Lower leg skin (tissue), 3 donors: ENCODE data around the gene KCNA3.

Experiments
- POLR2A ChIP-seq, 2 donors: fragments of 450-650 bp; IDR thresholded peaks; one replicate each; pipeline ENCODE4 v1.6.1; 2016 to 2017; ENCODE audit warnings: antibody characterized with exemption in 2 of 2, mild to moderate bottlenecking in 1 of 2, moderate library complexity in 1 of 2
- TF ChIP-seq, protein P1 (sequence below), 3 donors: fragments of 450-650 bp; IDR thresholded peaks; one replicate each; pipeline ENCODE4 v1.5.1; 2016; ENCODE audit warnings: antibody characterized with exemption in 3 of 3, mild to moderate bottlenecking in 3 of 3, moderate library complexity in 2 of 3

DNA sequence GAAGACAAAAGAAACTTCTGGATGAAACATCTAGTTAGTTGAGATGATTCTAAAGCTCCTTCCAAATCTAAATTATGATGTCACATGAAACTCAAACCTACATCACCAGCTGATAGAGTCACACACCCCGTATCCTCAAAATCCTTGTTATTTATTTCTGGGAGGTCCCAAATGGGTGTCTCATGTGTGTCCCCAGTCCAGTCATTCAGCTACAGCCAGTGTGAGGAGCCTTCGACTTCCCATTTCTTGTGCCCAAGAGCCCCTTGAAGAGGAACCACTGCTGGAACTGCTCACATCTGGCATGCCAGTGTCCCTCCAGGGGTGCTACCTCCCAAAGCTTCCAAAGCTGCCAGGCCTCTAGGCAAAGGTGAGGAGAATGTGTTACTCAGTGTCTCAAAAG, 32.5 kb upstream of the KCNA3 start:
- no peak for TF ChIP-seq POLR2A (IDR thresholded peaks at IDR 0.05)
- TF ChIP-seq, protein P1, sequence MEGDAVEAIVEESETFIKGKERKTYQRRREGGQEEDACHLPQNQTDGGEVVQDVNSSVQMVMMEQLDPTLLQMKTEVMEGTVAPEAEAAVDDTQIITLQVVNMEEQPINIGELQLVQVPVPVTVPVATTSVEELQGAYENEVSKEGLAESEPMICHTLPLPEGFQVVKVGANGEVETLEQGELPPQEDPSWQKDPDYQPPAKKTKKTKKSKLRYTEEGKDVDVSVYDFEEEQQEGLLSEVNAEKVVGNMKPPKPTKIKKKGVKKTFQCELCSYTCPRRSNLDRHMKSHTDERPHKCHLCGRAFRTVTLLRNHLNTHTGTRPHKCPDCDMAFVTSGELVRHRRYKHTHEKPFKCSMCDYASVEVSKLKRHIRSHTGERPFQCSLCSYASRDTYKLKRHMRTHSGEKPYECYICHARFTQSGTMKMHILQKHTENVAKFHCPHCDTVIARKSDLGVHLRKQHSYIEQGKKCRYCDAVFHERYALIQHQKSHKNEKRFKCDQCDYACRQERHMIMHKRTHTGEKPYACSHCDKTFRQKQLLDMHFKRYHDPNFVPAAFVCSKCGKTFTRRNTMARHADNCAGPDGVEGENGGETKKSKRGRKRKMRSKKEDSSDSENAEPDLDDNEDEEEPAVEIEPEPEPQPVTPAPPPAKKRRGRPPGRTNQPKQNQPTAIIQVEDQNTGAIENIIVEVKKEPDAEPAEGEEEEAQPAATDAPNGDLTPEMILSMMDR (IDR thresholded peaks at IDR 0.05) = no peak
